Measurements from ENCODE around the gene CYP4F8.
"Not testable (repeated sequence)": the region's sequence is repeated elsewhere in the genome, so short reads cannot be mapped to it uniquely, and the experiment has no call there.

CYP4F8 gene

DNA sequence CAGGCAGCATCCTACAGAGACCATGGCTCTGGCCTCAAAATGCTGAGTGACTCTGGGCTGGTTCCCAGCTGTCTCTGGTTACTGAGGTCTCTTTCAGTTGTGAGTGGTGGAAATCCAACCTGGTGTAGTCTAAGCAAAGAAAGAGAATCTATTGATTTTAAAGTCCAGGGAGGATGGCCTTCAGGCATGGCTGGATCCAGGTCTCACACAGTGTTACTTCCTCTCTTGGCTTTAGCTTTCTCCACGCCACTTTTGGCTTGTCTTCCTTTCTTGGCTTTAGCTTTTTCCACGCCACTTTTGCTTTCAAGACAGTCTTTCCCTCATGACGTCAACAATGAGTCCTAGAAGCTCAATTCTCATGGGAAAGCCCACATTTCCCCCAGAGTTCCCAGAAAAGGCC is 29.8 kb downstream of the CYP4F8 start:
- DNase-seq: no peak

DNA sequence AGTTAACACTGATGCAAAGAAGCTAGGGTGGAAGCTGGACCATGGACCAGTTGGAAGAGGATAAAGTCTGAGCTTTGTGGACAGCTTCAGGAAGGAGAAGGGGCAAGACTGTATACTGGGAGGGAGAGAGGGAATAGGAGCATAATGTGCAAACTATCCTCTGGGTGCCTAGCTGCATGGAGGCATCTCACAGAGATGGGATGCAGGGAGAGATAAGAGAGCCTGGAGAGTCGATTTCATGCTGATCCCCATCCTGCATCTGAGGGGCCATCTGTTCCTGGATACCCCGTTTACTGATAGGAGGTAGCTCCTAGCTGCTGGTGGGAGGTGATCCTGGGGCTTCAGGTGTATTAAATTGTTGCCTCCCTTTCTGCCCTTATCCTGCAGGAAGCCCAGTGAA is 34.5 kb downstream of the CYP4F8 start:
- DNase-seq: no peak

DNA sequence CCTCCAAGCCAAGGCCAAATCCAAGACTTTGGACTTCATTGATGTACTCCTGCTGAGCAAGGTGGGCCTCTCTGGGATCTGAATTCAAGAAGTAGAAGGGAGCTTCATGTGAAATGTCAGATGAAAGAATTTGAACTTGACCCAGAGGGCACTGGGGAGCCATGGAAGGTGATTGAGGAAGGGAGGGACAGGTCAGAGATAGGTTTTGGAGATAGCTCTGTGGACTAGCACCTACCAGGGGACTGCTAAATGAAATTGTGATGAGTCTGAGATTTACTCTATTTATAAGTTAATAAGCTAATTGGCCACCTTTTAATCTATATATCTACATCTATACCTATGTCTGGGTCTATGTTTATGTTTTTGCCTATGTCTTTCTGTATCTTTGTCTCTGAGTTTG is 35.1 kb downstream of the CYP4F8 start:
- not testable (repeated sequence) for DNase-seq

DNA sequence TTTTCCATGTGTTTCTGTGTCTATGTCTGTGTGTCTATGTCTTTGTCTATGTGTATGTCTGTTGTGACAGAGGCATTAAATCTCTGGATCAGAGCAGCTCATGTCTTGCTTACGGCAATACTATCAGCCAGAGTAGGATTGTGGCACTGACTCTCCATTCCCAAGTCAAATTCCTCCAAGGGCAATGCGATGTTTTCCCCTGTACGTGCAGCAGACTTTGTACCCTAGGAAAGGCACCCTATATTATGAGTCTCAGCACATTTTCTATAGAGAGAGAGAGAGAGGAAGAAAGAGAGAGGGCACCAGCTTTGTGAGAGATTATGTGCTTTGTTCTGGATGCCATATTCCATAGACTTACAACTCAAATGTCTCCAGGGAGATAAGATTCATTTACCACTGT is 36.8 kb downstream of the CYP4F8 start:
- DNase-seq: no peak

DNA sequence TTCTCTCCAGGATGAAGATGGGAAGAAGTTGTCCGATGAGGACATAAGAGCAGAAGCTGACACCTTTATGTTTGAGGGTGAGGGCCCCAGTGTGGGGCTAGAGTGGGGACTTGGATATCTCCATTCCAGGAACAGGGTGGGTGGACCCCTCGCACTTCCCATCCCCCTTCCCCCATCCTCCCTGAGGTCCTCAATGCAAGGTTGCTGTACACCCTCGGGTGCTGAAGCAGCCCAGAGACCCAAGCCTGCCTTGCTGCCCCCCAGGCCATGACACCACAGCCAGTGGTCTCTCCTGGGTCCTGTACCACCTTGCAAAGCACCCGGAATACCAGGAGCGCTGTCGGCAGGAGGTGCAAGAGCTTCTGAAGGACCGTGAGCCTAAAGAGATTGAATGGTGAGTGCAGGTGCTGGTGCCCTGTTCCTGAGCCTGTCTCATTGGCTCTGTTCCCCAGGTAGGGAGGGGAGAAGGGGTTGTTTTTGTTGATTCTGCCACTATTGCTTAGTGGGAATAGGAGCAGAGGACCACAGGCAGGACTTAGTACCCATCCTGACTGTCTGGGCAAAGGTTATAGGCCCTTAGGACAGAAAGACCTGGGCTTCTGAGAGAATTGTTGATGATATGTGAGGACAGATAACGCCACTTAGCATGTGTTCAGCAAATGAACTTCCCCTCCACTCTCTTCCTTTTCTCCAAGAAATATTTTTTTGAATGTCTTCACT is 37.7 kb downstream of the CYP4F8 start:
- DNase-seq: no peak

DNA sequence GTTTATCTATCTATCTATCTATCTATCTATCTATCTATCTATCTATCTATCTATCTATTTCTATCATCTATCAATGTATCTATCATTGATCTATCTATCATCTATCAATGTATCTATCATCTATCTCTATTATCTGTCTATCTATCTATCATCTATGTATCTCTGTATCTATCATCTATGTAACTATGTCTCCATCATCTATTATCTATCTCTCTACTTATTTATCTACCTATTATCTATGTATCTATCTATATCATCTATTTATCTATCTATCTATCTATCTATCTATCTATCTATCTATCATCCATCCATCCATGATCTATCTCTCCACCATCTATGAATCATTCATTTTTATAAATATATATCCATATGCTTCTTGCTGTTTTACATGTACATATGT is 41.4 kb downstream of the CYP4F8 start:
- no peak for DNase-seq

DNA sequence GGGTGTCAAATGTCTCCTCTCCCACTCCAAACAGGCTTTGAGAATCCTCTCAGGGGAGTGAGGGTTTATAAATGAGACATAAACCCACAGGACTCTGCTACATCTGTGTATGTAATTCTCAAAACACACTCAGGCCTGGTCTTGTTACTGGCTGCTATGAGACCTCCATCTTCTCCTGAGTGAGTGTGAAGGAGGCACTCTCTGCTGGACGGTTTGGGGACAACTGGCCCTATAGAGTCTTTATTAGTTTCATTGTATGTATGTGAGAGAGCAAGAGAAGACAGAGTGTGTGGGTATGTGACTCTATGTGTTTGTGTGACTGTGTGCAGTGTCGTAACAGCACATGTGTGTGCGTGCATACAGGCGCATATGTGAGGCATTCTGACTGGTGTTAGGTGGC is 48.2 kb downstream of the CYP4F8 start:
- no peak for DNase-seq

DNA sequence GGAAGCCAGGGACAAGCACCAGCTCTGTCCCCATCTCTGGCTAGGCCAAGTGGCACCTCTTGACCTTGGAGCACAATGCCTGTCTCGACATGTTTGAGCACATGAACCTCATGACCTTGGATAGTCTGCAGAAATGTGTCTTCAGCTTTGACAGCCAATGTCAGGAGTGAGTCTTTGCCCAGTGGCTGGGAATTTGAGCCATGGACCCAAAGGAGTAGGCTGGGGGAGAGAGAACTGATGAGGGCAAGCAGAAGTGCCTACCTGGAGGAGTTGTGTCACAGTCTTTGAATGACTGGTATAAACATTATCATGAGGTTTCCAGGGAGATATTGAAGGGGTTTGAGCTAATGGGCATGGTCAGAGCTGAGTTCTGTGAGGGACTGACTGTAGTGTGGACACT is 51.2 kb downstream of the CYP4F8 start:
- DNase-seq: no peak

DNA sequence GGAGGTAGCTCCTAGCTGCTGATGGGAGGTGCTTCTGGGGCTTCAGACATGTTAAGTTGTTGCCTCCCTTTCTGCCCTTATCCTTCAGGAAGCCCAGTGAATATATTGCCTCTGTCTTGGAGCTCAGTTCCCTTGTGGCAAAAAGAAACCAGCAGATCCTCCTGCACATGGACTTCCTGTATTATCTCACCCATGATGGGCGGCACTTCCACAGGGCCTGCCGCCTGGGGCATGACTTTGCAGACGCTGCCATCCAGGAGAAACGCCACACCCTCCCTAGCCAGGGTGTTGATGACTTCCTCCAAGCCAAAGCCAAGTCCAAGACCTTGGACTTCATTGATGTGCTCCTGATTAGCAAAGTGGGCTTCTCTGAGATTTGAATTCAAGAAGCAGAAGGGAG is 51.9 kb downstream of the CYP4F8 start:
- DNase-seq: no peak

DNA sequence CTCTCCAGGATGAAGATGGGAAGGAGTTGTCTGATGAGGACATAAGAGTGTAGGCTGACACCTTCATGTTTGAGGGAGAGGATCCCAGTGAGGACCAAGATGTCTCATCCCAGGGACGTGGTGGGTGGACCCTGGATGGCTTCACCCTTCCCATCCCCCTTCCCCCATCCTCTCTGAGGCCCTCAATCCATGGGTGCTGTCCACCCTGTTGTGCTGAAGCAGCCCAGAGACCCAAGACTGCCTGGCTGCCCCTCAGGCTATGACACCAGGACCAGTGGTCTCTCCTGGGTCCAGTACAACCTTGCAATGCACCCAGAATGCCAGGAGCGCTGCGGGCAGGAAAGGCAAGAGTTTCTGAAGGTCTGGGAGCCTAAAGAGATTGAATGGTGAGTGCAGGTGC is 54.4 kb downstream of the CYP4F8 start:
- no peak for DNase-seq

DNA sequence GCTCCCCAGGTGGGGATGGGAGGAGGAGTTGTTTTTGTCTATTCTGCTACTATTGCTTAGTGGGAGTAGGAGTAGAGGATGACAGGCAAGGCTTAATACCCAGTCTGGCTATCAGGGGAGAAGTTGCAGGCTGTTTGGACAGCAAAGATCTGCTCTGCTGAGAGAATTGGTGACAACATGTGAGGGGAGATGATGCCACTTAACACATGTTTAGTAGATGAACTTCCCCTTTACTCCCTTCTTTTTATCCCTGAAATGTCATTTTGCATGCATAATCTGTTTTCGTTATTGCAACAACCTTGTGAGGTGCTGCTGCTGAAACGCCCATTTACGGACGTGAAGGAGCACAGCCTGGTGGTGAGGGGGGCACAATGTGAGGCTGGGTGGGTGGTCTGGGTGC is 54.9 kb downstream of the CYP4F8 start:
- DNase-seq: no peak

DNA sequence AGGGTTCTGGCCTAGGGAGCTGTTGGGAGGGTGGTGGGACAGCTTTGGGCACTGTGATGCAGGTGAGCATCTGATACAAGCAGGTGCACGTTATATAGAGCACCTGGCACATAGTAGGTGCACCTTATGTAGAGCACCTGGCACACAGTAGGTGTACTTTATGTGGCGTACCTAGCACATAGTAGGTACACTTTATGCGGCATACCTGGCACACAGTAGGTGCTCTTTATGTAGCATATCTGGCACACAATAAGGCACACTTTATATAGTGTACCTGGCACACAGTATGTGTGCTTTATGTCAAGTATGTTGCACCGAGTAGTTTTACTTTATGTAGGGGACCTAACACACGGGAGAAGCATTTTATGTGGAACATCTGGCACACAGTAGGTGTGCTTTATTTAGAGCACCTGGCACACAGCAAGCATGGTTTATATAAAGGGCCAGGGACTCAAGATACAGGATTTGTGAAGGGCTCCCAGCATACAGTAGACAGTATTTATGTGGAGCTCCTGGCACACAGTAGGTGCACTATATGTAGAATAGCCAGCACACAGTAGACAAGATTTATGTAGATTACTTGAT is 56.3 kb downstream of the CYP4F8 start:
- no peak for DNase-seq

DNA sequence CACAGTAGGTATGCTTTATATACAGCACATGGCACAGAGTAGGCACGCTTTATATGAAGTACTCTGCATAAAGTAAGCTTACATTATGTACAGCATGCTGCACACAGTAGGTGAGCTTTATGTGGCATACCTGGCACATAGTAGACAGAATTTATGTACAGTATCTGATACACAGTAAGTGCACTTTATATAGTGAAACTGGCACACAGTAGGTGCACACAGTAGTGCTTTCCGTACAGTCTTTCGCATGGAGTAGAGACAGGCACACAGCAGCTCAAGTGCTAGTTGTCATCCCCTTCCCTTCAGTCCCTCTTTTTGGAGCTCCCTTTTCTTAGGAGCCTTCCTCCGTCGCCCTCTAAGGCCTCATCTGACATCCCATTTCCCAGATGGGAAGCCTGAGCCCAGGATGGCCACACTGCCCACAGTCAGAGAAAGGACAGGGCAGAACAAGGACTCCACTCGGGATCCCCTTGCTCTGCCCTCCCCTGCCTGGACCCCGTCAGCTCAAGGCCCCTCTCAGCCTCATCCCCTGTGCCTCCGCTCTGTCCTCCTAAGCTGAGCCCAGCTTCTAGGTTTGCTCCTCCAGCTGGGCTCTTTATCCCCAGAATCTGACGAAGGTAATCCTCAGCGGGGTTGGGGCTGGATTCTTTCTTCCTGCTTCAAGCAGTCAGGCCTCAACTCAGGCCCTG is 57.0 kb downstream of the CYP4F8 start:
- DNase-seq: no peak

DNA sequence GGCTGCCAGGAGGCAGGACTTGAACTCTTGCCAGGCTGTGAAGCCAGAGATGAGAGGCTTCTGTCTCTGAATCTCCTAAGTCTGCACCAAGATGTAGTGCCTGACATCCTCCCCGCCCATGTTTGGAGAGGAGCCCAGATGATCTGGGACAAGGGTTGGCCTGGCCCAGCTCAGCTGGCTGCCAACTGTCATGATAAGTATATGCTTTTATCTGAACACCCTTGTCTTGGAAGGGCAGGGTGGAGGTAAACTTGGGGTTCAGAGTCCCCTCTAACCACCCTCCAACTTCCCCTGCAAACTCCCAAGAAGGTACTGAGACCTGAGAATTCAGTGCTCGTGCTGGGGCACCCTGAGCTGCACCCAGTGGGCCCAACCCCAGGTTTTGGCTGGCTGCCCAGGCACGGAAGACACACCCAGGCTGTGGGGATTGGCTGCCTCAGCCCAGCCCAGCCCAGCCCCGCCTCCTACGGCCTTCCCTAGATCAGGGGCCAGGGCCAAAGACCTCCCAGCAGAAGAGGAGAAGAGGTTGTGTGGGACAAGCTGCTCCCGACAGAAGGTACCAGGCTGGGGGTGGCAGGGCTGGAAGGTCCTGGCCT is 57.7 kb downstream of the CYP4F8 start, which contains the start of gene CYP4F12:
Gene CYP4F12, plus strand, starts transcription at position 508 of the 596 bp plus-strand sequence. CDS start 443 bp downstream, outside the sequence.
- DNase-seq: no peak

DNA sequence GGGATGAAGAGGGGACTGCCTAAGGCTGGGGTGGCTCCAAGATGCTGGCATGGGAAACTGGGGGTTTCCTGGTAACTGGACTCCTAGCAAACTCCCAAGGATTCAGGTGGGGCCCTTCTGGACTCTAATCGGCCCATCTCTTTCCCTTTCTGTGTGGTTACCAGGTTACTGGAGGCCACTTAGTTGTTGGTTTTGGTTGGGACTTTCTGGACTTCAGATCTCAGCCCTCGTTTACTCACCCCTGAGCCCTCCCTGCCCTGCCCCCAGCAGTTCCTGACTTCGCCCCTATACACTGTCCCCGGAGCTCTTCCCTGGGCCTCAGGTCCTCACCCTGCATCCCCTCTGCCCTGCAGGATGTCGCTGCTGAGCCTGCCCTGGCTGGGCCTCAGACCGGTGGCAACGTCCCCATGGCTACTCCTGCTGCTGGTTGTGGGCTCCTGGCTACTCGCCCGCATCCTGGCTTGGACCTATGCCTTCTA is 58.2 kb downstream of the CYP4F8 start:
- DNase-seq: no peak

DNA sequence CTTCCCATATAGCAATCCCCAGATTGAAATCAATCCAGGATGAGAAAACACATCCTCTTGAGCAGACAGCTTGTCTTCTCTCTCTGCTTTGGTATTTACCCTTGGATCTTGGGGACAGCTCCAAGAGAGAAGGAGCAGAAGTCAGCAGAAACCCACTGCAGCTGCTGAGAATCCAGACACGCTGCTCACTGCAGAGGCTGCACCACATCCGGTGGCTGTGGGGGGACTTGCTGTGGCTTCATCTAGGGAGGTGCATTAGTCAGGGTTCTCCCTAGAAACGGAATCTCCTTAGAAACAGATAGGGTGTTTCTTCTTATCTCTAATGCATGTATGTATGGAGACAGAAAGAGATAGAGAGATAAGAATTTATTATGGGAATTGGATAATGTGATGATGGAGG is 60.5 kb downstream of the CYP4F8 start:
- DNase-seq: no peak

DNA sequence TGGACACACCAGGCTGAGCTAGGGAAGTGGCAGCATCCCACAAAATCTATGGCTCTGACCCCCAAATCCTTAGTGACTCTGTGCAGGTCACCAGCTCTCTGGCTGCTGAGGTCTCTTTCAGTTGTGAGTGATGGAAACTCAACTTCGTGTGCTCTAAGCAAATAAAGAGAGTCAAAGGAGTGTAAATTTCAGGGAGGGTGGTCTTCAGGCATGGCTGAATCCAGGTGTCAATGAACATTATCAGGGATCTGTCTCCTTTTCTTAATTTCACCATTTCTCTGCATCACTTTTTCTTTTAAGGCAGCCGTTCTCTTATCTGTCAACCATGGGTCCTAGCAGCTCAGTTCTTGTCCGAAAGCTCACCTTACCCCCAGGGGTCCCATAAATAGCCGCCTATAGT is 64.1 kb downstream of the CYP4F8 start:
- DNase-seq: no peak

DNA sequence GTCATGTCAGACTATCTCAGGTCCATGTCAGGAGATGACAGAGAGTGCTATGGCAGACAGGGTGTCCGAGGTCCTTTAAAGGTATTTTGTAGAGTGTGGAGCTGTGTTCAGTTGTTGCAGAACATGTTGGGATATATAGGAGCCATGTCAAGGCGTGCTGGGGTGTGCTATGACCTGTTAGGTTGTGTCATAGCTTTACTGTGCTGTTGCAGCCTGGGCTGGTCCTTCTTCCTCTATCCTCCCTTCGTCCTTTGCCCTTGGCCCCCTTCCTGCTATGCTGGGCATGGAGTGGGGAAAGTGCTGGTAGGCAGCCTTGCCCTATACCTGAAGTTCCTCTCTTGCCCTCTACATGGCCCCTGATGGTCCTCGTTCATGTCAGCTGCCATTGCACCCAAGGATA is 64.8 kb downstream of the CYP4F8 start:
- not testable (repeated sequence) for DNase-seq
